ENCODE results near the gene TARDBP. TPM values are rescaled to one million over a fixed set of nuclear protein-coding genes. Genes with fewer than 3 reads are reported as not detected.
"Not testable (repeated sequence)": the region's sequence is repeated elsewhere in the genome, so short reads cannot be mapped to it uniquely, and the experiment has no call there.

Gene TARDBP
- polyA plus RNA-seq, 5 donors, result 254 to 350 (median 299) TPM

- not testable (repeated sequence) for DNase-seq
Observed at GRCh38 chr1:11040105-11040429, 27.6 kb downstream of the TARDBP start.

GRCh38 chr1:11041048-11041447 lies 28.6 kb downstream of the TARDBP start:
- DNase-seq, result no peak

GRCh38 chr1:11042065-11042464 lies 29.6 kb downstream of the TARDBP start:
- DNase-seq, result no peak

GRCh38 chr1:11042995-11043874 lies 30.8 kb downstream of the TARDBP start:
- no peak for DNase-seq

GRCh38 chr1:11044086-11044848 lies 31.8 kb downstream of the TARDBP start:
- DNase-seq, result no peak

GRCh38 chr1:11044849-11045427 lies 32.5 kb downstream of the TARDBP start:
- no peak for DNase-seq

GRCh38 chr1:11045428-11046269 lies 33.2 kb downstream of the TARDBP start:
- DNase-seq, result no peak

- no peak for DNase-seq
Observed at GRCh38 chr1:11046270-11046566, 33.8 kb downstream of the TARDBP start.

- DNase-seq, result no peak
Observed at GRCh38 chr1:11046625-11047365, 34.3 kb downstream of the TARDBP start, which contains the start of gene MASP2. Gene MASP2, minus strand, starts transcription at chr1:11047239. Its CDS starts 32 bp downstream, at chr1:11047207.

- not testable (repeated sequence) for DNase-seq
Observed at GRCh38 chr1:11051121-11051520, 38.7 kb downstream of the TARDBP start.

GRCh38 chr1:11051781-11052511 lies 39.5 kb downstream of the TARDBP start:
- no peak for DNase-seq

GRCh38 chr1:11052839-11053757 lies 40.6 kb downstream of the TARDBP start:
- no peak for DNase-seq

GRCh38 chr1:11053758-11054137 lies 41.3 kb downstream of the TARDBP start:
- no peak for DNase-seq

- no peak for DNase-seq
Observed at GRCh38 chr1:11054181-11054580, 41.7 kb downstream of the TARDBP start.

GRCh38 chr1:11054666-11055065 lies 42.2 kb downstream of the TARDBP start:
- no peak for DNase-seq

GRCh38 chr1:11055676-11056075 lies 43.2 kb downstream of the TARDBP start:
- no peak for DNase-seq

GRCh38 chr1:11056504-11056903 lies 44.0 kb downstream of the TARDBP start:
- DNase-seq, result no peak

GRCh38 chr1:11057477-11057876 lies 45.0 kb downstream of the TARDBP start:
- DNase-seq, result no peak

- DNase-seq, result no peak
Observed at GRCh38 chr1:11058026-11058425, 45.6 kb downstream of the TARDBP start.

Measured in right lung (tissue), 5 donors.